ENCODE measurements around the gene YY1AP1. TPM values are rescaled to one million over a fixed set of nuclear protein-coding genes. Genes with fewer than 3 reads are reported as not detected.
"Not testable (repeated sequence)": the region's sequence is repeated elsewhere in the genome, so short reads cannot be mapped to it uniquely, and the experiment has no call there.

YY1AP1 gene
- total and polyA plus RNA-seq, 7 donors: 21.6 to 195 (median 54.3) TPM

- H3K27ac ChIP-seq: no peak overlapping the region
- peaks cover 0 to 42% (median 32%) of the 10 kb centered on the region in 4 donors for H3K4me1 ChIP-seq
- TF ChIP-seq POLR2A (IDR thresholded peaks at IDR 0.05) (no peak), CTCF (IDR thresholded peaks at IDR 0.05) (no peak), POLR2AphosphoS5 (IDR thresholded peaks at IDR 0.05) (no peak), EP300 (IDR thresholded peaks at IDR 0.05) (no peak)
- peaks cover 9 to 47% (median 37%) of the 10 kb centered on the region in 4 donors for H3K36me3 ChIP-seq
- no peaks in the 10 kb centered on the region for H3K27me3 ChIP-seq
- no peak overlapping the region for H3K4me3 ChIP-seq
- DNase-seq: no peak
- no peaks in the 10 kb centered on the region for H3K9me3 ChIP-seq
- intact Hi-C loops (cut with DNase I): no loop called here
- WGBS, 2 donors: 93% methylated on average over 6 of the region's 6 CpGs
Measured at GRCh38 chr1:155680531-155680930, 8.0 kb downstream of the YY1AP1 start.

- H3K9me3 ChIP-seq; H3K27me3 ChIP-seq; DNase-seq; intact Hi-C loops (cut with DNase I); H3K27ac ChIP-seq; H3K4me3 ChIP-seq: not testable (repeated sequence)
- H3K4me1 ChIP-seq: peaks cover 0 to 26% (median 17%) of the 10 kb centered on the region in 4 donors
- peaks cover 17 to 62% (median 49%) of the 10 kb centered on the region in 4 donors for H3K36me3 ChIP-seq
- 96 to 100% methylated on average over 1 of the region's 1 CpG for WGBS, 2 donors
Measured at GRCh38 chr1:155678992-155679391, 9.6 kb downstream of the YY1AP1 start.

GRCh38 chr1:155678027-155678426 lies 10.5 kb downstream of the YY1AP1 start:
- Histone ChIP-seq H3K4me1 (peaks cover 0 to 17% (median 12%) of the 10 kb centered on the region in 4 donors), H3K27me3 (no peaks in the 10 kb centered on the region), H3K4me3 (no peak overlapping the region), H3K36me3 (peaks cover 17 to 70% (median 55%) of the 10 kb centered on the region in 4 donors), H3K27ac (no peak overlapping the region), H3K9me3 (no peaks in the 10 kb centered on the region)
- intact Hi-C loops (cut with DNase I): no loop called here
- WGBS, 2 donors: 60 to 85% methylated on average over 4 of the region's 4 CpGs
- TF ChIP-seq CTCF (IDR thresholded peaks at IDR 0.05) (no peak), EP300 (IDR thresholded peaks at IDR 0.05) (no peak), POLR2AphosphoS5 (IDR thresholded peaks at IDR 0.05) (no peak), POLR2A (IDR thresholded peaks at IDR 0.05) (no peak)
- no peak for DNase-seq

GRCh38 chr1:155673003-155673402 lies 15.6 kb downstream of the YY1AP1 start:
- Histone ChIP-seq H3K9me3 (no peaks in the 10 kb centered on the region), H3K27ac (no peak overlapping the region), H3K4me3 (no peak overlapping the region), H3K4me1 (no peaks in the 10 kb centered on the region), H3K27me3 (no peaks in the 10 kb centered on the region), H3K36me3 (peaks cover 47 to 98% (median 75%) of the 10 kb centered on the region in 4 donors)
- WGBS, 2 donors: 92 to 94% methylated on average over 6 of the region's 6 CpGs
- no peak for TF ChIP-seq POLR2A (IDR thresholded peaks at IDR 0.05)
- no peak for TF ChIP-seq POLR2AphosphoS5 (IDR thresholded peaks at IDR 0.05)
- no peak for TF ChIP-seq EP300 (IDR thresholded peaks at IDR 0.05)
- no peak for TF ChIP-seq CTCF (IDR thresholded peaks at IDR 0.05)
- intact Hi-C loops (cut with DNase I): no loop called here
- DNase-seq: no peak

- no peak for DNase-seq
- H3K27ac ChIP-seq: no peak overlapping the region
- no peaks in the 10 kb centered on the region for H3K27me3 ChIP-seq
- no peaks in the 10 kb centered on the region for H3K9me3 ChIP-seq
- no peak for TF ChIP-seq CTCF (IDR thresholded peaks at IDR 0.05)
- TF ChIP-seq POLR2A (IDR thresholded peaks at IDR 0.05): no peak
- no peak for TF ChIP-seq EP300 (IDR thresholded peaks at IDR 0.05)
- TF ChIP-seq POLR2AphosphoS5 (IDR thresholded peaks at IDR 0.05): no peak
- no peaks in the 10 kb centered on the region for H3K4me1 ChIP-seq
- intact Hi-C loops (cut with DNase I): no loop called here
- H3K4me3 ChIP-seq: no peak overlapping the region
- peaks cover 48 to 98% (median 74%) of the 10 kb centered on the region in 4 donors for H3K36me3 ChIP-seq
- 88 to 93% methylated on average over 4 of the region's 4 CpGs for WGBS, 2 donors
Measured at GRCh38 chr1:155671750-155672149, 16.8 kb downstream of the YY1AP1 start.
